Fibroblast of skin of left biceps (primary cell): ENCODE results near the gene DDAH1.

Experiments
- DNase-seq, 2 experiments: peaks; one replicate each; pipeline ENCODE4 v3.0.0-alpha.2; 2013; ENCODE audit warnings: low read depth in 2 of 2

Gene DDAH1

GRCh38 chr1:85303440-85304162 is 161.4 kb downstream of the DDAH1 start:
- no peak for DNase-seq

GRCh38 chr1:85300140-85300539 is 164.8 kb downstream of the DDAH1 start:
- DNase-seq: no peak

GRCh38 chr1:85297855-85298629 is 166.9 kb downstream of the DDAH1 start:
- peak; percentile 86 to 90 for DNase-seq

GRCh38 chr1:85297538-85297854 is 167.5 kb downstream of the DDAH1 start:
- no peak for DNase-seq

- no peak for DNase-seq
Measured at GRCh38 chr1:85296980-85297379, 168.0 kb downstream of the DDAH1 start.

- DNase-seq: no peak
Measured at GRCh38 chr1:85295654-85296053, 169.3 kb downstream of the DDAH1 start.

GRCh38 chr1:85295006-85295431 is 169.9 kb downstream of the DDAH1 start:
- no peak for DNase-seq

- DNase-seq: no peak
Measured at GRCh38 chr1:85290826-85291225, 174.1 kb downstream of the DDAH1 start.

- no peak for DNase-seq
Measured at GRCh38 chr1:85289848-85290335, 175.1 kb downstream of the DDAH1 start.

- DNase-seq: peak; percentile 58 to 67
Measured at GRCh38 chr1:85289207-85289847, 175.6 kb downstream of the DDAH1 start.

GRCh38 chr1:85284202-85284601 is 180.8 kb downstream of the DDAH1 start:
- DNase-seq: no peak

- DNase-seq: no peak
Measured at GRCh38 chr1:85283475-85284199, 181.3 kb downstream of the DDAH1 start.

- DNase-seq: no peak
Measured at GRCh38 chr1:85282424-85282823, 182.5 kb downstream of the DDAH1 start.

- no peak for DNase-seq
Measured at GRCh38 chr1:85280636-85281035, 184.3 kb downstream of the DDAH1 start.

- DNase-seq: no peak
Measured at GRCh38 chr1:85279458-85280080, 185.4 kb downstream of the DDAH1 start.

GRCh38 chr1:85278853-85279314 is 186.1 kb downstream of the DDAH1 start:
- DNase-seq: peak; percentile 79 to 80

- no peak for DNase-seq
Measured at GRCh38 chr1:85277802-85278201, 187.2 kb downstream of the DDAH1 start.

- no peak for DNase-seq
Measured at GRCh38 chr1:85276978-85277639, 187.8 kb downstream of the DDAH1 start.

- DNase-seq: peak; percentile 83 to 89
Measured at GRCh38 chr1:85276215-85276977, 188.6 kb downstream of the DDAH1 start, which contains the start of gene BCL10. BCL10 (minus strand) TSS chr1:85276632; CDS start chr1:85276352, 280 bp downstream.

GRCh38 chr1:85275701-85276214 is 189.2 kb downstream of the DDAH1 start:
- no peak for DNase-seq
